Kidney (tissue), 14 donors: ENCODE measurements around the gene VEZT. TPM values are rescaled to one million over a fixed set of nuclear protein-coding genes. Genes with fewer than 3 reads are reported as not detected.

ENCODE experiments used
- DNase-seq, 5 donors: peaks; one replicate each; pipeline ENCODE4 v3.0.0-alpha.2; 2013 to 2020
- FAIRE-seq: peaks from 2 replicates; lab custom pipeline; 2012; peaks lifted over from hg19 to GRCh38; lab: Jason Lieb, UNC
- H3K27ac ChIP-seq, 2 donors: one replicate each; pipeline ENCODE4 v1.7.0; 2013; ENCODE audit warnings: low read depth in 2 of 2, low read length in 2 of 2, inconsistent platforms in 1 of 2
- H3K27me3 ChIP-seq: one replicate; pipeline ENCODE4 v1.7.1; 2013; ENCODE audit warnings: low read length, inconsistent platforms; ENCODE audit not compliant: control insufficient read depth, insufficient read depth
- H3K36me3 ChIP-seq, 3 donors: one replicate each; pipeline versions ENCODE4 v1.7.0 to v1.7.1; 2013; ENCODE audit warnings: low read length in 3 of 3, control low read depth in 1 of 3, inconsistent platforms in 1 of 3; ENCODE audit not compliant: insufficient read depth in 3 of 3, control insufficient read depth in 2 of 3
- H3K4me1 ChIP-seq, 3 donors: one replicate each; pipeline versions ENCODE4 v1.7.0 to v1.7.1; 2013; ENCODE audit warnings: low read length in 3 of 3, inconsistent platforms in 1 of 3, low read depth in 1 of 3; ENCODE audit not compliant: control insufficient read depth in 2 of 3, insufficient read depth in 2 of 3
- H3K4me3 ChIP-seq, 3 donors: one replicate each; pipeline versions ENCODE4 v1.7.0 to v1.8.1; 2013; ENCODE audit warnings: low read length in 3 of 3, control low read depth in 1 of 3, inconsistent platforms in 1 of 3
- H3K9ac ChIP-seq, 3 donors: one replicate each; pipeline versions ENCODE4 v1.7.0 to v1.7.1; 2013; ENCODE audit warnings: low read length in 3 of 3, control low read depth in 1 of 3, inconsistent platforms in 1 of 3
- H3K9me3 ChIP-seq, 3 donors: one replicate each; pipeline versions ENCODE4 v1.7.0 to v1.7.1; 2013; ENCODE audit warnings: low read length in 3 of 3, control low read depth in 1 of 3, inconsistent platforms in 1 of 3; ENCODE audit not compliant: control insufficient read depth in 2 of 3, insufficient read depth in 1 of 3
- CTCF ChIP-seq: IDR thresholded peaks from 3 replicates; pipeline ENCODE4 v1.5.1; 2012; ENCODE audit warnings: mild to moderate bottlenecking, moderate library complexity, borderline replicate concordance; ENCODE audit not compliant: insufficient read depth; ENCODE audit errors: extremely low read depth
- intact Hi-C: fragments of 100-400 bp; cut with DNase I; formaldehyde crosslinking; loops from one replicate; pipeline ENCODE4 v1.11.1; 2022
- polyA plus RNA-seq: library from polyadenylated mRNA; stranded (reverse); fragments of 350-450 nt; fragmentation: Illumina TruSeq; extraction: RNeasy Lipid Tissue Mini Kit (QIAGEN cat#74804); gene quantifications from one replicate; pipeline ENCODE4 v1.2.3, GENCODE V29; 2014; ENCODE audit warnings: low read depth, low replicate concordance; ENCODE audit not compliant: insufficient read depth
- total RNA-seq: library from RNA; stranded (reverse); fragmentation: NEBNext Ultra II Directional; extraction: Animal tissue kit (Norgen Biotek cat#: 25700); gene quantifications from one replicate; pipeline ENCODE4 v1.2.1, GENCODE V29; 2021
- donor health status: control.
- donor health status: control.
- donor health status: control.
- donor health status: control.
- donor health status: control.
- donor health status: DM: yes; HTN: yes; CAD: no.
- donor health status: Normal renal cell carcinoma (clear cell type).

Gene VEZT
- total and polyA plus RNA-seq, 2 donors from 2014 or later, result 24.8 to 69.0 TPM

GRCh38 chr12:95204141-95204866, 13.3 kb upstream of the VEZT start:
- Histone ChIP-seq H3K27me3 (no peaks in the 10 kb centered on the region), H3K4me1 (peaks cover 0 to 24% (median 15%) of the 10 kb centered on the region in 3 donors), H3K9ac (no peak overlapping the region), H3K4me3 (no peak overlapping the region), H3K9me3 (no peaks in the 10 kb centered on the region), H3K36me3 (no peaks in the 10 kb centered on the region), H3K27ac (peak overlapping the region; percentile 5 to 69)
- no peak for TF ChIP-seq CTCF
- intact Hi-C loops, result no loop called here
- peak in 1 of 5 donors; percentile 84 for DNase-seq
- no peak for FAIRE-seq

- H3K4me1 ChIP-seq, result peaks cover 0 to 22% (median 15%) of the 10 kb centered on the region in 3 donors
- no peak overlapping the region for H3K4me3 ChIP-seq
- H3K9me3 ChIP-seq, result no peaks in the 10 kb centered on the region
- DNase-seq, result no peak
- no peak for TF ChIP-seq CTCF
- no peak for FAIRE-seq
- H3K9ac ChIP-seq, result no peak overlapping the region
- intact Hi-C loops, result no loop called here
- no peaks in the 10 kb centered on the region for H3K36me3 ChIP-seq
- no peaks in the 10 kb centered on the region for H3K27me3 ChIP-seq
- H3K27ac ChIP-seq, result peak overlapping the region; percentile 13 to 69
These were observed 12.5 kb upstream of the VEZT start for GRCh38 chr12:95205016-95205624.

GRCh38 chr12:95205685-95206084, 11.9 kb upstream of the VEZT start:
- H3K36me3 ChIP-seq, result no peaks in the 10 kb centered on the region
- H3K9ac ChIP-seq, result no peak overlapping the region
- no peak overlapping the region for H3K4me3 ChIP-seq
- DNase-seq (no peak), FAIRE-seq (no peak)
- H3K9me3 ChIP-seq, result no peaks in the 10 kb centered on the region
- intact Hi-C loops, result no loop called here
- H3K27me3 ChIP-seq, result no peaks in the 10 kb centered on the region
- peaks cover 0 to 17% (median 15%) of the 10 kb centered on the region in 3 donors for H3K4me1 ChIP-seq
- peak overlapping the region; percentile 69 to 71 for H3K27ac ChIP-seq
- TF ChIP-seq CTCF, result no peak
